H1 (cell line): ENCODE data around the gene KCNJ16. TPM values are rescaled to one million over a fixed set of nuclear protein-coding genes. Genes with fewer than 3 reads are reported as not detected.

ENCODE experiments used
- MAX ChIP-seq: IDR thresholded peaks from 2 replicates; pipeline ENCODE4 v1.6.1; 2012; ENCODE audit warnings: inconsistent platforms
- polyA plus RNA-seq, 7 experiments: library from polyadenylated mRNA; depleted of rRNA in 3 of 7; stranded (reverse) in 5 of 7; unstranded in 2 of 7; fragments of >200 nt in 5 of 7; fragments of 200-250 nt in 2 of 7; gene quantifications; 1 replicate in 5 of 7; 2 replicates in 1 of 7; 4 replicates in 1 of 7; pipeline versions ENCODE4 v1.2.1 to v1.2.3, GENCODE V29; 2011 to 2013; ENCODE audit warnings: missing spikeins in 2 of 7, mixed read lengths in 2 of 7
- total RNA-seq: library from RNA; stranded (reverse); fragmentation: NEBNext Ultra II Directional; extraction: Animal tissue kit (Norgen Biotek cat#: 25700); gene quantifications from 2 replicates; pipeline ENCODE4 v1.2.1, GENCODE V29; 2021

The KCNJ16 gene
- total and polyA plus RNA-seq, 2 of the 8 experiments (the other 6 are each of a cell fraction or from before 2014, with no cell fraction given) = not detected

- TF ChIP-seq MAX = peak; percentile 66
These were observed 93.3 kb downstream of the KCNJ16 start (continued) for GRCh38 chr17:70168044-70168976.
